ENCODE data around the gene RAD51AP2. TPM values are rescaled to one million over a fixed set of nuclear protein-coding genes. Genes with fewer than 3 reads are reported as not detected.
A peak's percentile ranks its signal among the peaks of the same experiment; 100 is the strongest.
"Not testable (repeated sequence)": the region's sequence is repeated elsewhere in the genome, so short reads cannot be mapped to it uniquely, and the experiment has no call there.

RAD51AP2 gene
- not detected for total RNA-seq
- not detected for polyA plus RNA-seq
- total RNA-seq, result 0 reads per million in 6 experiments

DNA sequence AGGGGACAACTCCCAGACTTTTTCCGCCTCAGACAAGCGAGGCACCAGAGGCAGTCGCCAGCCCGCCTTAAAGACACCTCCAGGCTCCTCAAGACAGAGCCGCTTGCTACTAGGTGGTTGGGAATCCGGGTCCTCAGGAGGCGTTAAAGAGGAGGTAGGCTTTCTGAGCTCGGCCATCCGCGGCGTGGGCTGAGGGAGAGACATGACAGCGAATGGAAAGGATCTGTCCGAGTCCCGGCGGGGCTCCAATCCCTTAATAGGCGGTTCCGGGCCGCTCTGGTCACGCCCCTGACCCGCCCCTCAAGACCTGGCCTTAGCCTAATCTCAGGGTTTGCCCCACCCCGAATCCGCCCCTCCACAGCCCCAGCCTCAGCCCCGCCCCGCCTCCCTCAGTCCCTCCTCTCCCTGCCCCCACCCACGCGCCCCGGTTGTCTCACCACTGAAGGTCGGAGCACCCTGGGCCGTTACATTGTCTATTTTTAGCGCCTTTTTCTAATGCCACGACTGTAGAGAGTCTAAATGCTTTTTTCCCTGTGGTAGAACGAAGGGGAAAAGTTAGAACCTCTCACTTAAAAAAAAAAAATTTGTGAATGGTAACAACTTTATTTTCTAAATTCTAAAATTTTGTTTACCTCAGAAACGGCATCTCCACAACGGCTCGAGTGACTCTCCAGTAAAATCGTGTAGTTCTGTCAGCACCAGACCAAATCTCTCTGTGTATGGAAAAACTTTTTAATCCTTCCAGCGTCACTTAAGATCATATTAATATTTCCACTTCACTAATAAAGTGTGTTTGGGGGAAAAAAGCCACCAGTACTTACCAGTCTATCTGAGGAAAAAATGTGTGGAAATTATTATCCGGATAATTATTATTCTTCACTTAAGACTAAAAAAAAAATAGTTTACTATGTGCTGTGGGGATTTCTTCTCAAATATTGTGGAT, at the start of gene RAD51AP2:
TSS of gene RAD51AP2 (minus strand) at position 229 of the 943 bp plus-strand sequence. CDS start at position 204, 25 bp downstream.
- Mint-ChIP-seq H3K9me3 (peaks cover 0 to 9% (median 2%) of the 10 kb centered on the region in 9 donors), H3K36me3 (peaks cover 0 to 5% (median 0%) of the 10 kb centered on the region in 3 donors), H3K4me1 (peaks cover 0 to 2% (median 0%) of the 10 kb centered on the region in 4 donors), H3K4me3 (no peak within 1 kb of the TSS), H3K27ac (no peak within 1 kb of the TSS), H3K27me3 (peaks cover 13 to 27% (median 20%) of the 10 kb centered on the region in 5 donors)
- POLR2A ChIA-PET, result no interaction called here
- ATAC-seq (no peak), DNase-seq (peak in 1 of 10 donors; percentile 48)

GRCh38 chr2:17565726-17566125, 47.5 kb upstream of the RAD51AP2 start:
- H3K4me3 Mint-ChIP-seq, ATAC-seq, POLR2A ChIA-PET: not testable (repeated sequence)

DNA sequence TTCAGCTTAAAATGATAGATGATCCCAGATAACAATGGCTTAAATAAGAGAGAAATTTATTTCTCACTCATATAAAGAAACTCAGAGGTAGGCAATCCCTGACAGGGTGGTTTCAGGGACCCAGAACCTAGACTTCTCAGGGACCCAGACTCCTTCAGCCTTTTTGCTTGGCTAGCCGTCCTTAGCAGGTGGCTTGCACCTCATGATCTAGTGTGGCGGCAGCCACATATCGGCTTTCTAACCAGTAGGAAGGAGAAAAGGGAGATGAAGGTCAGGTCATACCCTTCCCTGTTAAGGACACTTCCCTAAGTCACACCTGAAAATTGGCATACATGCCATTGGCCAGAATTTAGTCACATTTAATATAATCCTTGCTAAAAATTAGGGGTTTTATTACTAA, 40.6 kb upstream of the RAD51AP2 start:
- H3K9me3 Mint-ChIP-seq, result no peaks in the 10 kb centered on the region
- no peaks in the 10 kb centered on the region for H3K4me1 Mint-ChIP-seq
- ATAC-seq, result no peak
- no peak overlapping the region for H3K27ac Mint-ChIP-seq
- no peak overlapping the region for H3K4me3 Mint-ChIP-seq
- peaks cover 0 to 5% (median 3%) of the 10 kb centered on the region in 5 donors for H3K27me3 Mint-ChIP-seq
- H3K36me3 Mint-ChIP-seq, result no peaks in the 10 kb centered on the region
- no peak for DNase-seq
- POLR2A ChIA-PET, result no interaction called here

More at GRCh38 chr2:17565726-17566125, 47.5 kb upstream of the RAD51AP2 start:
- not testable (repeated sequence) for H3K4me1 Mint-ChIP-seq, H3K36me3 Mint-ChIP-seq, H3K9me3 Mint-ChIP-seq, H3K27me3 Mint-ChIP-seq, H3K27ac Mint-ChIP-seq, DNase-seq

- DNase-seq (no peak), ATAC-seq (no peak)
- H3K9me3 Mint-ChIP-seq, result no peaks in the 10 kb centered on the region
- POLR2A ChIA-PET, result no interaction called here
- H3K36me3 Mint-ChIP-seq, result no peaks in the 10 kb centered on the region
- H3K27ac Mint-ChIP-seq, result no peak overlapping the region
- peaks cover 0 to 5% (median 3%) of the 10 kb centered on the region in 5 donors for H3K27me3 Mint-ChIP-seq
- no peak overlapping the region for H3K4me3 Mint-ChIP-seq
- H3K4me1 Mint-ChIP-seq, result no peaks in the 10 kb centered on the region
Measured at GRCh38 chr2:17558053-17558452, 39.8 kb upstream of the RAD51AP2 start.

DNA sequence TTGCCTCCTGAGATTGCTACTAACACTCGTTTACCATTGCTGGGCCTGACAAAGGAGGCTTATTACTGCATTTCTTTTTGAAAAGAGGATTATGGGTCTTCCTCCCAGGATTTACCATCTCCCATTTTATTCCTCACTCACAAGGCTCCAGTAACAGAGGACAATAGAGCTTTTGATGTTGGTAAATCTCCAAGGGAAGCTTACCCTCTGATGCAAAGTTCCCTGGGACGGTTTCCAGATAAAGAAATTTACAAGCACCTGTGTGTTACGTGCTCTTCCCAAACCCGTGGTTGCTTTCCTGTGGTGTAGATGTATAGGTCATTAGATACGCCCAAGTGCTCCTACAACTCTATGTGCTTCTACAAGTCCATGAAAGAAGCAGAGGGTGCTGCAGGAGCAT, 39.4 kb upstream of the RAD51AP2 start:
- DNase-seq (no peak), ATAC-seq (no peak)
- H3K36me3 Mint-ChIP-seq, result no peaks in the 10 kb centered on the region
- no peak overlapping the region for H3K4me3 Mint-ChIP-seq
- POLR2A ChIA-PET, result no interaction called here
- H3K9me3 Mint-ChIP-seq, result no peaks in the 10 kb centered on the region
- H3K27ac Mint-ChIP-seq, result no peak overlapping the region
- no peaks in the 10 kb centered on the region for H3K4me1 Mint-ChIP-seq
- peaks cover 0 to 5% (median 3%) of the 10 kb centered on the region in 5 donors for H3K27me3 Mint-ChIP-seq

GRCh38 chr2:17555150-17555549, 36.9 kb upstream of the RAD51AP2 start:
- H3K9me3 Mint-ChIP-seq, result peaks cover 0 to 3% (median 0%) of the 10 kb centered on the region in 9 donors
- POLR2A ChIA-PET, result no interaction called here
- DNase-seq, result no peak

DNA sequence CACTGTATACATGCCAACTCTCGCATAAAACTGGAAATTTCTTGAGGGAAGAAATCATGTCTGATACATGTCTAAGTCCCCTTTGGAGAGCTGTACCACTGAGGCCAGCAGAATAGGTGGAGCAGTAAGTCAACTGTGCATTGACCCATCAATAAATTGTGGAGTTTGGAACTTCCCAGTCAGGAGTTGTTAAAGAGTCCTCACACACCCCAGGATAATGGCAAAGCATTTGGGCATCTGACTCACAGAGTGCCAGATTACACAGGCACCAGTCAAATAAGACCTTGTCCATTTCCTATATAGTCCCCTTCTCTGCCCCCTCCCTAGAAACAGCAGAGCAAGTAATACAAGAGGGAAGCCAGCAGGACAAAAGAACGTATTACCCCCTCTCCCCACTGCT, 32.7 kb upstream of the RAD51AP2 start:
- ATAC-seq, result no peak
- H3K9me3 Mint-ChIP-seq, result peaks cover 0 to 3% (median 0%) of the 10 kb centered on the region in 9 donors
- H3K27me3 Mint-ChIP-seq, result peaks cover 11 to 23% (median 19%) of the 10 kb centered on the region in 5 donors
- no peak overlapping the region for H3K4me3 Mint-ChIP-seq
- no peaks in the 10 kb centered on the region for H3K36me3 Mint-ChIP-seq
- no peaks in the 10 kb centered on the region for H3K4me1 Mint-ChIP-seq
- no peak overlapping the region for H3K27ac Mint-ChIP-seq
- POLR2A ChIA-PET, result no interaction called here
- DNase-seq, result no peak

More at GRCh38 chr2:17555150-17555549, 36.9 kb upstream of the RAD51AP2 start:
- Mint-ChIP-seq H3K27me3 (peaks cover 0 to 11% (median 3%) of the 10 kb centered on the region in 5 donors), H3K27ac (no peak overlapping the region), H3K4me1 (no peaks in the 10 kb centered on the region), H3K4me3 (no peak overlapping the region), H3K36me3 (no peaks in the 10 kb centered on the region)
- ATAC-seq, result no peak

- Mint-ChIP-seq H3K4me3 (no peak overlapping the region), H3K36me3 (no peaks in the 10 kb centered on the region), H3K27ac (no peak overlapping the region), H3K27me3 (peaks cover 20 to 37% (median 24%) of the 10 kb centered on the region in 5 donors), H3K4me1 (no peaks in the 10 kb centered on the region), H3K9me3 (peaks cover 0 to 3% (median 0%) of the 10 kb centered on the region in 9 donors)
- POLR2A ChIA-PET, result no interaction called here
- ATAC-seq, result no peak
- no peak for DNase-seq
Measured at GRCh38 chr2:17547737-17548136, 29.5 kb upstream of the RAD51AP2 start.

GRCh38 chr2:17547237-17547636, 29.0 kb upstream of the RAD51AP2 start:
- no peak overlapping the region for H3K4me3 Mint-ChIP-seq
- peaks cover 0 to 3% (median 0%) of the 10 kb centered on the region in 9 donors for H3K9me3 Mint-ChIP-seq
- peaks cover 22 to 42% (median 27%) of the 10 kb centered on the region in 5 donors for H3K27me3 Mint-ChIP-seq
- no peak for ATAC-seq
- H3K4me1 Mint-ChIP-seq, result no peaks in the 10 kb centered on the region
- H3K36me3 Mint-ChIP-seq, result no peaks in the 10 kb centered on the region
- H3K27ac Mint-ChIP-seq, result no peak overlapping the region
- no peak for DNase-seq
- POLR2A ChIA-PET, result no interaction called here

DNA sequence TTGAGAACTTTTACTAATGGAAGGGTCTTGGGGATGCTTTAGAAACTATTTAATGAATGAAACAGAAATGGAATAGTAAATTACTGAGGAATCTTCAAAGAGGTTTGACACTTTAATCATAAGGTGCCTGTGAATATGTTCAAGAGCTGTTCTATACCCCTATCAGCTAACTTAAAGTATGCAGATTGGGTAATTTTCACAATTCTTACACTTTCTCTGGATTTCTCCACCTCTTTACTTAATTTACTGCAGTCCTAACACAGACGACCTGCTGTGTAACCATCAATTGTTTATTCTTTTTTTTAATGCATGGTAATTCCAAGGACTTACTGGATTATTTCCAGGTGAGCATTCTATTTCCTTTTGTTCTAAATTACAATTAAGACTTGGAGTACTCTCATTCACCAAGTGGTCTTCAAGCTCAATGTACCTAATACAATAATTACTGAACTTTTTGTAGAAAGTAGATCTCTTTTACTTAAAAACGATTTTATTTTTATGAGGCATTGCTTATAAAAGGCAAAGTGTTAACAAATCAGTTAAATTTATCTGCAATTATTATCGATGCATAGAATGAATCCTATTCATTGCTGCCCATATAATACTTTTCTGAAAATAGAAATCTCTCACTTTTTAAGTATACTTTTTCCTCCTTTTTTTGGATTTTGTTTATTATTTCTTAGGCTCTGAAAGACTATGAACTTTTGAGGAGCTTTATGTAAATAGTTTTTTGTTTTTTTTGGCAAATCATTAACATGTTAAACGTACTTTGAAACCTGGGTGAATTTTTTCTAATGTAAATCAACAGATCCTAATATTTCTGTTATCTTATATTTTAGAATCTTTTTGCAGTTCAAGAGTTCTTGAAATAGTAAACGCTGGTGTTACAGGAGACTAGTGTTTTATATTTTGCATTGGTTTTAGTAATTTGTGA, 27.7 kb upstream of the RAD51AP2 start:
- peaks cover 0 to 2% (median under 1%) of the 10 kb centered on the region in 4 donors for H3K4me1 Mint-ChIP-seq
- H3K27me3 Mint-ChIP-seq, result peaks cover 32 to 55% (median 35%) of the 10 kb centered on the region in 5 donors
- DNase-seq (no peak), ATAC-seq (no peak)
- no peak overlapping the region for H3K4me3 Mint-ChIP-seq
- peaks cover 0 to 4% (median 0%) of the 10 kb centered on the region in 9 donors for H3K9me3 Mint-ChIP-seq
- no peak overlapping the region for H3K27ac Mint-ChIP-seq
- peaks cover 0 to 7% (median 0%) of the 10 kb centered on the region in 3 donors for H3K36me3 Mint-ChIP-seq
- POLR2A ChIA-PET, result no interaction called here

DNA sequence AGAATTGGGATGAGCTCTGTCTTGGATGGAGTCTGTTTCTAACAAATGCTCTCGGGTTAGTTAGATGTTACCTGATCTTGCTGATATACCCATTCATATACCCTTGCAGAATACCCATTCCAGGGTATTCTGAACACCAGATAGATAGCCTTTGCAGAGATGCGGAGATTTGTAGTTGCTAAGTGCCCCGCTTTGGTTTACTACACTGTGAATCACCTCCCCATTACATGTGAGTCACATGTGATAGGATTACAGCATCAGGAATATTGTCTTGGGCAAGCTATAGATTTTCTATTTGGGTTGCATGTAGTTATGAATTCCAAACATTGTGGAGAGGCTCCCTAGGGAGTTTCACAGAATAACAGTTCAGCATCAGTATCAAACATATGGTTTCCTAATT, 26.0 kb upstream of the RAD51AP2 start:
- no peak overlapping the region for H3K27ac Mint-ChIP-seq

GRCh38 chr2:17543848-17544247, 25.6 kb upstream of the RAD51AP2 start:
- no peak overlapping the region for H3K27ac Mint-ChIP-seq
- H3K4me1 Mint-ChIP-seq, result peaks cover 2 to 11% (median 3%) of the 10 kb centered on the region in 4 donors
- peaks cover 0 to 7% (median 0%) of the 10 kb centered on the region in 3 donors for H3K36me3 Mint-ChIP-seq
- peaks cover 36 to 68% (median 47%) of the 10 kb centered on the region in 5 donors for H3K27me3 Mint-ChIP-seq
- no peak for DNase-seq
- POLR2A ChIA-PET, result no interaction called here
- no peak overlapping the region for H3K4me3 Mint-ChIP-seq
- peaks cover 0 to 4% (median 0%) of the 10 kb centered on the region in 9 donors for H3K9me3 Mint-ChIP-seq
- no peak for ATAC-seq

More for the DNA sequence above, 26.0 kb upstream of the RAD51AP2 start:
- POLR2A ChIA-PET, result no interaction called here
- Mint-ChIP-seq H3K4me3 (no peak overlapping the region), H3K36me3 (peaks cover 0 to 7% (median 0%) of the 10 kb centered on the region in 3 donors), H3K4me1 (peaks cover 2 to 11% (median 3%) of the 10 kb centered on the region in 4 donors), H3K27me3 (peaks cover 36 to 71% (median 47%) of the 10 kb centered on the region in 5 donors), H3K9me3 (peaks cover 0 to 4% (median 0%) of the 10 kb centered on the region in 9 donors)
- DNase-seq (no peak), ATAC-seq (no peak)

Measured in naive thymus-derived CD8-positive, alpha-beta T cell (primary cell).